Endothelial cell of umbilical vein (primary cell): ENCODE results near the gene BMP10. TPM values are rescaled to one million over a fixed set of nuclear protein-coding genes. Genes with fewer than 3 reads are reported as not detected.

Experiments
- BruUV-seq: library from RNA; stranded (reverse); fragments of 400-500 nt; replicated peaks from 2 replicates; lab custom pipeline; 2021; lab: Mats Ljungman, UMichigan
- CTCF ChIA-PET: fragments of 300-600, 350-600 bp; sonication (Branson Sonifier 250); formaldehyde crosslinking; loops from one replicate; lab custom pipeline; 2021; ENCODE audit warnings: antibody characterized with exemption, inconsistent platforms; lab: Charles Lee
- POLR2A ChIA-PET: fragments of 300-600, 350-600 bp; sonication (Branson Sonifier 250); formaldehyde crosslinking; loops from one replicate; lab custom pipeline; 2021; ENCODE audit warnings: antibody characterized with exemption, inconsistent platforms; lab: Charles Lee
- DNase-seq: peaks from one replicate; pipeline ENCODE4 v3.0.0-alpha.2; 2011; ENCODE audit warnings: low read depth, low spot score
- FAIRE-seq: peaks from 2 replicates; lab custom pipeline; 2011; peaks lifted over from hg19 to GRCh38; lab: Jason Lieb, UNC
- H2AFZ ChIP-seq: 2 replicates; pipeline ENCODE4 v1.6.0; 2012; ENCODE audit warnings: low read depth, low read length, control low read depth, inconsistent platforms
- H3K27ac ChIP-seq: 2 replicates; pipeline ENCODE4 v1.5.1; 2011; ENCODE audit warnings: low read depth, mild to moderate bottlenecking, control low read depth, low read length, moderate library complexity; ENCODE audit not compliant: insufficient read depth
- H3K27me3 ChIP-seq, 2 experiments: 2 replicates each; pipeline versions ENCODE4 v1.6.0 to v1.6.1; 2011; ENCODE audit warnings: low read length in 2 of 2, mixed read lengths in 1 of 2; ENCODE audit not compliant: control insufficient read depth in 2 of 2, insufficient read depth in 2 of 2
- H3K36me3 ChIP-seq, 2 experiments: 2 replicates in 1 of 2; 3 replicates in 1 of 2; pipeline ENCODE4 v1.5.1; 2011; ENCODE audit warnings: low read length in 2 of 2, mild to moderate bottlenecking in 1 of 2, moderate library complexity in 1 of 2; ENCODE audit not compliant: control insufficient read depth in 2 of 2, insufficient read depth in 2 of 2; ENCODE audit errors: extremely low read depth in 1 of 2
- H3K4me1 ChIP-seq: 3 replicates; pipeline ENCODE4 v1.5.1; 2011; ENCODE audit warnings: mild to moderate bottlenecking, low read length; ENCODE audit not compliant: control insufficient read depth, insufficient read depth; ENCODE audit errors: extremely low read depth
- H3K4me2 ChIP-seq: 2 replicates; pipeline ENCODE4 v1.6.1; 2011; ENCODE audit warnings: low read length, control low read depth, mixed read lengths; ENCODE audit not compliant: insufficient read depth
- H3K4me3 ChIP-seq, 3 experiments: fragments of 200-600 bp in 1 of 3; sonication (generic), shearing (Covaris generic) in 1 of 3; replicated peaks in 1 of 3; 2 replicates each; pipeline ENCODE4 v1.5.1; 2011 to 2016; ENCODE audit warnings: control low read depth in 3 of 3, low read length in 3 of 3, mild to moderate bottlenecking in 2 of 3, inconsistent platforms in 1 of 3, low read depth in 1 of 3, moderate library complexity in 1 of 3; ENCODE audit not compliant: insufficient read depth in 1 of 3
- H3K79me2 ChIP-seq: 2 replicates; pipeline ENCODE4 v1.6.0; 2012; ENCODE audit warnings: low read length, inconsistent platforms; ENCODE audit not compliant: control insufficient read depth, insufficient read depth
- H3K9ac ChIP-seq: replicated peaks from 2 replicates; pipeline ENCODE3; 2011; ENCODE audit warnings: low read length, control low read depth; ENCODE audit not compliant: insufficient read depth; ENCODE audit errors: extremely low read depth
- H3K9me1 ChIP-seq: replicated peaks from 3 replicates; pipeline ENCODE4 v1.6.0; 2011; ENCODE audit warnings: mild to moderate bottlenecking, low read length; ENCODE audit not compliant: control insufficient read depth, insufficient read depth; ENCODE audit errors: extremely low read depth
- H3K9me3 ChIP-seq: replicated peaks from 2 replicates; pipeline ENCODE4 v1.5.1; 2012; ENCODE audit warnings: low read length, inconsistent platforms; ENCODE audit not compliant: control insufficient read depth, insufficient read depth
- H4K20me1 ChIP-seq: replicated peaks from 2 replicates; pipeline ENCODE3; 2011; ENCODE audit warnings: mild to moderate bottlenecking, low read length; ENCODE audit not compliant: control insufficient read depth, insufficient read depth; ENCODE audit errors: extremely low read depth
- EZH2 ChIP-seq: IDR thresholded peaks from 2 replicates; pipeline ENCODE4 v1.6.1; 2012; ENCODE audit warnings: borderline replicate concordance, low read depth, mild to moderate bottlenecking, moderate library complexity, low read length, inconsistent platforms; ENCODE audit not compliant: severe bottlenecking
- FOS ChIP-seq: IDR thresholded peaks from 2 replicates; pipeline ENCODE4 v1.6.1; 2011; ENCODE audit warnings: mild to moderate bottlenecking, low read length, moderate library complexity, borderline replicate concordance; ENCODE audit not compliant: insufficient read depth
- GATA2 ChIP-seq: IDR thresholded peaks from 2 replicates; pipeline ENCODE4 v1.7.0; 2011; ENCODE audit warnings: low read depth, mild to moderate bottlenecking, moderate library complexity, mixed read lengths, low read length; ENCODE audit not compliant: insufficient read length, insufficient read depth
- JUN ChIP-seq: IDR thresholded peaks from 2 replicates; pipeline ENCODE4 v1.6.1; 2011; ENCODE audit warnings: borderline replicate concordance, low read depth; ENCODE audit not compliant: insufficient read length, insufficient read depth
- MYC ChIP-seq: IDR thresholded peaks from one replicate; pipeline ENCODE4 v1.6.1; 2011; ENCODE audit warnings: mild to moderate bottlenecking, low read depth, low read length
- POLR2A ChIP-seq: IDR thresholded peaks from 2 replicates; pipeline ENCODE4 v1.6.1; 2012; ENCODE audit warnings: low read depth, mild to moderate bottlenecking, control low read depth, low read length
- POLR2AphosphoS5 ChIP-seq: IDR thresholded peaks from 2 replicates; pipeline ENCODE4 v1.6.1; 2012; ENCODE audit warnings: low read depth, mild to moderate bottlenecking, control low read depth, low read length, moderate library complexity; ENCODE audit not compliant: insufficient read depth
- dilution Hi-C: fragments of 300-500 bp; cut with MboI; formaldehyde crosslinking; loops from one replicate; pipeline ENCODE4 v1.15.0; 2019; ENCODE audit warnings: low sequenced_read_pairs; ENCODE audit not compliant: extremely low pct_ligation_motif_present
- intact Hi-C: fragments of 100-400 bp; cut with micrococcal nuclease; formaldehyde crosslinking; loops from one replicate; pipeline ENCODE4 v1.10.0; 2022
- polyA plus RNA-seq, 4 experiments: library from polyadenylated mRNA; depleted of rRNA in 3 of 4; stranded (reverse) in 3 of 4; unstranded in 1 of 4; fragments of >200 nt; gene quantifications; 2 replicates each; pipeline versions ENCODE4 v1.2.1 to v1.2.3, GENCODE V29; 2011 to 2012; ENCODE audit warnings: missing spikeins in 1 of 4
- total RNA-seq: library from RNA; stranded (reverse); gene quantifications from 2 replicates; pipeline ENCODE4 v1.2.3, GENCODE V29; 2021
- TF ChIP-seq, protein P1 (sequence below), 2 donors: IDR thresholded peaks; 1 replicate in 1 of 2; 2 replicates in 1 of 2; pipeline ENCODE4 v1.5.1; 2011; ENCODE audit warnings: low read length in 2 of 2, mild to moderate bottlenecking in 2 of 2, moderate library complexity in 2 of 2, control low read depth in 1 of 2, inconsistent platforms in 1 of 2, low read depth in 1 of 2; ENCODE audit not compliant: insufficient read depth in 1 of 2; ENCODE audit errors: extremely low read depth in 1 of 2
- TF ChIP-seq, protein P2 (sequence below): IDR thresholded peaks from 2 replicates; pipeline ENCODE4 v1.6.1; 2011; ENCODE audit not compliant: insufficient read depth, insufficient read length

Gene BMP10
- total and polyA plus RNA-seq, 2 donors (not counting 3 experiments of a cell fraction or from before 2014, with no cell fraction given): not detected

DNA sequence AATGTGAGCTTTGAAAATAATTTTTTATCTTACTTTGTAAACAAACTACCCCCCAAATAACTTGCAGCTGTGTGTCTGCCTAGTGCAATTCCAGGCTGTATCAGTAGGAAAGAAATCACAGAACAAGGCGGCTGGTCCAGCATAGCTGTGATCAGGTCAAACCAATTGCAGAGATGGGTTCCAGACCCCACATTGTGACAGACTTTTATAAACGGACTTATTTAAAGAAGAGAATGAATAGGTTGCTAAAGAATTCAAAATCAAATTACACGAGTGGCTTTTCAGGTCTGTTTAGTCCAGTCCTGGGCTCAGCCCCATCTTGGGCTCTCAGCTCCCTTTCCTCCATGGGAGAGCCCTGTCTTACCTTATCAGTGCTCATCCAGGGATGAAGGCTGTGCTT, 11.1 kb downstream of the BMP10 start:
- no peak overlapping the region for H3K4me3 ChIP-seq
- ChIA-PET CTCF (interaction anchor here (0.7 to 1.7 kb wide), 4 partner anchors 10 to 47 kb away, joined by 3 to 5 read pairs (median 4); no protein-coding TSS in a partner anchor), POLR2A (no interaction called here)
- H3K36me3 ChIP-seq: no peaks in the 10 kb centered on the region
- no peak overlapping the region for H3K9ac ChIP-seq
- no TSS peak for BruUV-seq
- H3K4me1 ChIP-seq: no peaks in the 10 kb centered on the region
- H3K27me3 ChIP-seq: peaks cover 0 to 7% of the 10 kb centered on the region in 2 experiments
- H3K79me2 ChIP-seq: no peaks in the 10 kb centered on the region
- DNase-seq: no peak
- no peak overlapping the region for H3K27ac ChIP-seq
- no peaks in the 10 kb centered on the region for H3K9me3 ChIP-seq
- TF ChIP-seq FOS: no peak
- TF ChIP-seq POLR2AphosphoS5: no peak
- no peak overlapping the region for H3K4me2 ChIP-seq
- intact Hi-C loops: no loop called here
- no peak overlapping the region for H2AFZ ChIP-seq
- no peaks in the 10 kb centered on the region for H4K20me1 ChIP-seq
- no peak for FAIRE-seq
- dilution Hi-C loops: no loop called here
- H3K9me1 ChIP-seq: no peaks in the 10 kb centered on the region

DNA sequence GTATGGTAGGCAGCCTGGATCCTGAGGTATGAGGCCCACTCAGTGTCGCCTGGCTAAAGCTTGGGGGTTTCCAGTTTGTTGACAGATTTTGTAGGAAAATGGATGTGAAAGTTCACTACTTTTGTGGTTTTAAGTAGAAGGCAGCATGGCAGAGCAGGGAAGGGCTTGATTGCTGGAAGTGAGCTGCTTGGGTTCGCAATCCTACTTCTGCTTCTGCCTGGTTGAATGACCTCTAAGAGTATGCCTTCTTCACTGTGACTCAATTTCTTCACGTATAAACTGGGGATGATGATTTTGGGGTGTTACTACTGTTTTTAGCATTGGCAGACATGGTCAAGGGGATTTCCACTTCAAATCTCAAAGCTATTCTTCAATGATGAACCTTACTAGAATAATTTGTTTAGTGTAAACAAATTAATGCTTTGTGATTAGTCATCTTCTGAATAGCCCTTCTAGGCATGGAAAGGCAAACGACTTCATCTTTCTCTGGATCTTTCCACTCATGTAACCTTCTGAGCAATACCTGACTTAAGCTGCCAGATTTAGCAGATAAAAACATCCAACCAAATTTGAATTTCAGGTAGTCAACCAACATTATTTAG, 13.2 kb downstream of the BMP10 start:
- Histone ChIP-seq H3K79me2 (no peaks in the 10 kb centered on the region), H3K27me3 (peaks cover 0 to 7% of the 10 kb centered on the region in 2 experiments), H3K4me1 (no peaks in the 10 kb centered on the region), H3K27ac (no peak overlapping the region), H3K9me1 (no peaks in the 10 kb centered on the region), H3K4me2 (no peak overlapping the region), H2AFZ (no peak overlapping the region), H3K9me3 (no peaks in the 10 kb centered on the region), H3K36me3 (no peaks in the 10 kb centered on the region), H4K20me1 (no peaks in the 10 kb centered on the region), H3K4me3 (no peak overlapping the region), H3K9ac (no peak overlapping the region)
- dilution Hi-C loops: no loop called here
- CTCF ChIA-PET: interaction anchor here (1.5 kb wide), 1 partner anchor 19 kb away, joined by 5 read pairs; no protein-coding TSS in a partner anchor
- intact Hi-C loops: no loop called here
- BruUV-seq: no TSS peak
- POLR2A ChIA-PET: no interaction called here
- no peak for TF ChIP-seq EZH2
- TF ChIP-seq, protein P1, sequence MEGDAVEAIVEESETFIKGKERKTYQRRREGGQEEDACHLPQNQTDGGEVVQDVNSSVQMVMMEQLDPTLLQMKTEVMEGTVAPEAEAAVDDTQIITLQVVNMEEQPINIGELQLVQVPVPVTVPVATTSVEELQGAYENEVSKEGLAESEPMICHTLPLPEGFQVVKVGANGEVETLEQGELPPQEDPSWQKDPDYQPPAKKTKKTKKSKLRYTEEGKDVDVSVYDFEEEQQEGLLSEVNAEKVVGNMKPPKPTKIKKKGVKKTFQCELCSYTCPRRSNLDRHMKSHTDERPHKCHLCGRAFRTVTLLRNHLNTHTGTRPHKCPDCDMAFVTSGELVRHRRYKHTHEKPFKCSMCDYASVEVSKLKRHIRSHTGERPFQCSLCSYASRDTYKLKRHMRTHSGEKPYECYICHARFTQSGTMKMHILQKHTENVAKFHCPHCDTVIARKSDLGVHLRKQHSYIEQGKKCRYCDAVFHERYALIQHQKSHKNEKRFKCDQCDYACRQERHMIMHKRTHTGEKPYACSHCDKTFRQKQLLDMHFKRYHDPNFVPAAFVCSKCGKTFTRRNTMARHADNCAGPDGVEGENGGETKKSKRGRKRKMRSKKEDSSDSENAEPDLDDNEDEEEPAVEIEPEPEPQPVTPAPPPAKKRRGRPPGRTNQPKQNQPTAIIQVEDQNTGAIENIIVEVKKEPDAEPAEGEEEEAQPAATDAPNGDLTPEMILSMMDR (IDR thresholded peaks at IDR 0.05; ENCODE audit: extremely low read depth in 1 of 2, insufficient read depth in 1 of 2, low read depth in 1 of 2, low read length in 2 of 2): no peak
- TF ChIP-seq FOS: no peak
- TF ChIP-seq JUN: no peak
- no peak for TF ChIP-seq MYC
- TF ChIP-seq, protein P2, sequence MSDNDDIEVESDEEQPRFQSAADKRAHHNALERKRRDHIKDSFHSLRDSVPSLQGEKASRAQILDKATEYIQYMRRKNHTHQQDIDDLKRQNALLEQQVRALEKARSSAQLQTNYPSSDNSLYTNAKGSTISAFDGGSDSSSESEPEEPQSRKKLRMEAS: no peak
- no peak for TF ChIP-seq GATA2
- no peak for TF ChIP-seq POLR2AphosphoS5
- no peak for TF ChIP-seq POLR2A
- no peak for FAIRE-seq
- DNase-seq: no peak
